OCI-LY1 (cell line): ENCODE measurements around the gene SLC24A3.

Experiments
- H2AFZ ChIP-seq: fragments of 200-600 bp; sonication (generic), shearing (Covaris generic); 2 replicates; pipeline ENCODE4 v1.6.0; 2014; ENCODE audit warnings: antibody characterized with exemption, mild to moderate bottlenecking, low read length
- H3F3A ChIP-seq: fragments of 200-600 bp; sonication (generic), shearing (Covaris generic); 2 replicates; pipeline ENCODE4 v1.6.0; 2014; ENCODE audit warnings: mild to moderate bottlenecking, antibody characterized with exemption, low read length, moderate library complexity; ENCODE audit not compliant: insufficient read depth
- H3K27ac ChIP-seq: fragments of 200-600 bp; sonication (generic); 2 replicates; pipeline ENCODE4 v1.5.1; 2014; ENCODE audit warnings: low read length, mixed run types, mild to moderate bottlenecking, low read depth; ENCODE audit not compliant: poor library complexity, severe bottlenecking
- H3K27me3 ChIP-seq: fragments of 200-600 bp; sonication (generic); 2 replicates; pipeline ENCODE4 v1.6.0; 2014; ENCODE audit warnings: antibody characterized with exemption, mild to moderate bottlenecking, low read length, moderate library complexity; ENCODE audit not compliant: insufficient read depth
- H3K36me3 ChIP-seq: fragments of 200-600 bp; sonication (generic); 2 replicates; pipeline ENCODE4 v1.6.1; 2014; ENCODE audit warnings: mild to moderate bottlenecking, antibody characterized with exemption, low read length, moderate library complexity, mixed read lengths; ENCODE audit not compliant: insufficient read depth
- H3K4me1 ChIP-seq: fragments of 200-600 bp; sonication (generic); 2 replicates; pipeline ENCODE4 v1.5.1; 2014; ENCODE audit warnings: mild to moderate bottlenecking, low read length, moderate library complexity; ENCODE audit not compliant: insufficient read depth, severe bottlenecking
- H3K4me2 ChIP-seq: fragments of 200-600 bp; sonication (generic), shearing (Covaris generic); 2 replicates; pipeline ENCODE4 v1.6.1; 2014; ENCODE audit warnings: low read length
- H3K4me3 ChIP-seq: fragments of 200-600 bp; sonication (generic); 2 replicates; pipeline ENCODE4 v1.5.1; 2014; ENCODE audit warnings: low read length, low read depth, mild to moderate bottlenecking, mixed read lengths; ENCODE audit not compliant: poor library complexity, severe bottlenecking
- H3K79me2 ChIP-seq: fragments of 200-600 bp; shearing (Covaris generic); 2 replicates; pipeline ENCODE4 v1.6.1; 2016; ENCODE audit warnings: mixed run types, low read length, mixed read lengths; ENCODE audit not compliant: insufficient read depth
- H3K9ac ChIP-seq: fragments of 200-600 bp; sonication (generic), shearing (Covaris generic); 2 replicates; pipeline ENCODE4 v1.6.1; 2014; ENCODE audit warnings: mild to moderate bottlenecking, low read length, mixed read lengths
- H3K9me2 ChIP-seq: fragments of 200-600 bp; sonication (generic), shearing (Covaris generic); 2 replicates; pipeline ENCODE4 v1.6.1; 2014; ENCODE audit warnings: low read depth, mild to moderate bottlenecking, low read length, mixed read lengths
- H3K9me3 ChIP-seq: fragments of 200-600 bp; shearing (Covaris generic); 2 replicates; pipeline ENCODE4 v1.6.1; 2014; ENCODE audit warnings: low read length, mixed read lengths
- H4K20me1 ChIP-seq: fragments of 200-600 bp; sonication (generic), shearing (Covaris generic); 2 replicates; pipeline ENCODE4 v1.6.0; 2016; ENCODE audit warnings: mild to moderate bottlenecking, low read length; ENCODE audit not compliant: insufficient read depth
- CTCF ChIP-seq: fragments of 200-600 bp; sonication (generic), shearing (Covaris generic); IDR thresholded peaks from 2 replicates; pipeline ENCODE4 v1.5.1; 2017; ENCODE audit warnings: mild to moderate bottlenecking, antibody characterized with exemption, low read length, moderate library complexity, mixed read lengths
- EZH2 ChIP-seq: fragments of 200-600 bp; sonication (generic), shearing (Covaris generic); IDR thresholded peaks from 2 replicates; pipeline ENCODE4 v1.8.0; 2017; ENCODE audit warnings: borderline replicate concordance, mixed run types, mild to moderate bottlenecking, antibody characterized with exemption, low read length, moderate library complexity, mixed read lengths

Gene SLC24A3

GRCh38 chr20:19308146-19308545 is 95.7 kb downstream of the SLC24A3 start:
- no peaks in the 10 kb centered on the region for H3K9me3 ChIP-seq
- H3K4me2 ChIP-seq = no peak overlapping the region
- H2AFZ ChIP-seq = no peak overlapping the region
- H3K27me3 ChIP-seq = no peaks in the 10 kb centered on the region; the same call in 1 of the 2 replicates
- no peak overlapping the region for H3K27ac ChIP-seq
- no peak overlapping the region for H3K4me3 ChIP-seq
- H3K79me2 ChIP-seq = no peaks in the 10 kb centered on the region
- H4K20me1 ChIP-seq = no peaks in the 10 kb centered on the region
- no peak overlapping the region for H3K9ac ChIP-seq
- H3K36me3 ChIP-seq = no peaks in the 10 kb centered on the region
- no peaks in the 10 kb centered on the region for H3K9me2 ChIP-seq
- TF ChIP-seq CTCF (no peak), EZH2 (no peak)
- H3F3A ChIP-seq = no peaks in the 10 kb centered on the region
- H3K4me1 ChIP-seq = no peaks in the 10 kb centered on the region

GRCh38 chr20:19310541-19310940 is 98.1 kb downstream of the SLC24A3 start:
- Histone ChIP-seq H3K9me2 (no peaks in the 10 kb centered on the region), H3K9ac (no peak overlapping the region), H3K79me2 (no peaks in the 10 kb centered on the region), H4K20me1 (no peaks in the 10 kb centered on the region), H2AFZ (no peak overlapping the region), H3F3A (no peaks in the 10 kb centered on the region), H3K9me3 (no peaks in the 10 kb centered on the region), H3K4me2 (no peak overlapping the region), H3K27me3 (no peaks in the 10 kb centered on the region; the same call in 1 of the 2 replicates), H3K4me3 (no peak overlapping the region), H3K36me3 (no peaks in the 10 kb centered on the region), H3K4me1 (no peaks in the 10 kb centered on the region), H3K27ac (no peak overlapping the region)
- no peak for TF ChIP-seq EZH2
- TF ChIP-seq CTCF = no peak

GRCh38 chr20:19313342-19314069 is 101.1 kb downstream of the SLC24A3 start:
- no peaks in the 10 kb centered on the region for H3F3A ChIP-seq
- H3K27me3 ChIP-seq = no peaks in the 10 kb centered on the region; the same call in 1 of the 2 replicates
- H3K4me2 ChIP-seq = no peak overlapping the region
- no peaks in the 10 kb centered on the region for H3K79me2 ChIP-seq
- H3K4me3 ChIP-seq = no peak overlapping the region
- no peak for TF ChIP-seq CTCF
- no peak for TF ChIP-seq EZH2
- no peak overlapping the region for H3K27ac ChIP-seq
- no peaks in the 10 kb centered on the region for H3K4me1 ChIP-seq
- H3K9me2 ChIP-seq = no peaks in the 10 kb centered on the region
- no peaks in the 10 kb centered on the region for H3K9me3 ChIP-seq
- H2AFZ ChIP-seq = no peak overlapping the region
- no peak overlapping the region for H3K9ac ChIP-seq
- H3K36me3 ChIP-seq = no peaks in the 10 kb centered on the region
- H4K20me1 ChIP-seq = no peaks in the 10 kb centered on the region
